GM18951 (cell line): Measurements from ENCODE around the gene LRCOL1.

Source experiments
- POLR2A ChIP-seq: IDR thresholded peaks from 4 replicates; pipeline ENCODE4 v1.6.1; 2011; ENCODE audit warnings: mild to moderate bottlenecking; ENCODE audit not compliant: insufficient read length, insufficient read depth; ENCODE audit errors: extremely low read depth
- in situ Hi-C: fragments of 300-500 bp; cut with MboI; formaldehyde crosslinking; loops from one replicate; pipeline ENCODE4 v1.12.0; 2022; ENCODE audit warnings: low sequenced_read_pairs, mixed read lengths, inconsistent platforms; ENCODE audit not compliant: unreplicated experiment

Gene LRCOL1

DNA sequence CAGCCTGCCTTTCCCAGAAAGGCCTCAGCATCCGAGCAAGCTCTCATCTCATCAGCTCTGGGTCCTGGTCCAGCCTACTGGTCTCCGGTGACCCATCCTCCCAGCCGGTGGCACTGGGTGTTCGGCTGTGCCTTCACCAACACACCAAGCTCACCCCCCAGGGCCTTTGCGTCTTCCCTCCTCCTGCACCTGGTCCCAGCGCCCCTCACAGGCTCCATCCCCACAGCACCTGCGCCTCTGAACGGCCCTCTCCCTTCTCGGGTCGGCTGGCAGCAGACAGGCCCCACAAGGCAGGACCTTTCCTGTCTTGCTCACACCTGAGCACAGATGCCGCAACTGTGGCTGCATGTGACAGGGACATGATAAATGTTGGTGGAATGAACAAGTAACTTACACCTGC, 21.3 kb upstream of the LRCOL1 start:
- in situ Hi-C loops, result no loop called here
- no peak for TF ChIP-seq POLR2A

DNA sequence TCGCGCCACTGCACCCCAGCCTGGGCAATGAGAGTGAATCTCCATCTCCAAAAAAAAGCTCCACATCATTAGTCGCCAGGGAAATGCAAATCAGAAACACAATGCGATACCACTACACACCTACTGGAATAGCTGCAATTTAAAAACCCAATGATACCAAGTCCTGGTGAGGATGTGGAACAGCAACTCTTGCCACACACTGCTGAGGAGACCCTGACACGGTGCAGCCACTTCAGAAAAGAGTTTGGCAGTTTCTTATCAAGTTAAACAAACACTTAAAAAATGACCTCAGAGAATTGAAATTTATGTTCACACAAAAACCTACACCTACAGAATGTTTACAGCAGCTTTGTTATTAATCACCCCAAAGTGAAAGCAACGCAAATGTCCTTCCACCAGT, 20.3 kb upstream of the LRCOL1 start:
- TF ChIP-seq POLR2A, result no peak
- in situ Hi-C loops, result no loop called here

DNA sequence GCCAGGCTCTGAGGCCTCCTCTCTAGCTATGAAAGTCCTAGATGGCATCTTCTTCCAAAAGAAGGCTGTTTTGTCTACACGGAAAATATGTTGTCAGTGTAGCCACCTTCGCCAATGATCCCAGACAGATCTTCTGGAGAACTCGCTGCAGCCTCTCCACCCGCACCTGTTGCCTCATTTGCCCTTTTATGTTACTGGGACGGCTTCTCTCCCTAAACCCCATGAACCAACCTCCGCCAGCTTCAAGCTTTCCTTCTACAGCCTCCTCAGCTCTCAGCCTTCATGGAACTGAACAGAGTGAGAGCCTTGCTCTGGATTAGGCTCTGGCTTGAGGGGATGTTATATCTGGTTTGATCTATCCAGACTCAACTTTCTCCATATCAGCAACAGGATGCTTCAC, 18.9 kb upstream of the LRCOL1 start:
- in situ Hi-C loops, result no loop called here
- no peak for TF ChIP-seq POLR2A

DNA sequence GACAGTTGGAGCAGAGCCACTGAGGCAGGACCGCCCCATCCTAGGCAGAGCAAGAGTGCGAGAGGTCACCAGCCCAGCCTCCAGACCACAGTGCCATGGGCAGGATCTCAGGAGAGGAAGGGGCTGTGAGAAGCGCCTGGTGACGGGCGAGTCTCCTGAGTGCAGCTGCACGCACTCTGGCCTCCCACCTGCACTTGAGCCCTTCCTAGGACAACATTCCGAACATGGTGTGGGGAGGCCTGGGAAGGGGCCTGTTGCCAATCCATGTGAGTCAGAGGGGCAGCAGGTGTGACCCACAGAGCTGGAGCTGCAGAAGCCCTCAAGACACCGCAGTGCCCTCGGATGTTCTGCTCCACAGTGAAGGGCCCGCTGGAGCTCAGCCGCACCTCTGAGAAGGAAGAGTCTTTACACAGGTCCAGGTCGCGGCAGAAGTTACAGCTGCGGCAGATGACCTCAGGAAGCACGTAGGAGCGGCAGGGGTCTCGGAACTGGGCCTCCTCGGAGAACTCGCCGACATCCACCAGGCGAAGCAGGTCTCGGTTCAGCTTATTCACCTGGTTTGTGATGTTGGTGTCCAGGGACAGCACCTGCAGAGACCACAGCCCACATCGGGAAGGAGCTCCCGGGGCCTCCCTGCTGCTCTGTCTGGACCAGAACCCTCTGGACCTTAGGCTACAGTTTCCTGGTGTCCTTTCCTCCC, 15.5 kb upstream of the LRCOL1 start:
- TF ChIP-seq POLR2A, result no peak
- in situ Hi-C loops, result no loop called here

DNA sequence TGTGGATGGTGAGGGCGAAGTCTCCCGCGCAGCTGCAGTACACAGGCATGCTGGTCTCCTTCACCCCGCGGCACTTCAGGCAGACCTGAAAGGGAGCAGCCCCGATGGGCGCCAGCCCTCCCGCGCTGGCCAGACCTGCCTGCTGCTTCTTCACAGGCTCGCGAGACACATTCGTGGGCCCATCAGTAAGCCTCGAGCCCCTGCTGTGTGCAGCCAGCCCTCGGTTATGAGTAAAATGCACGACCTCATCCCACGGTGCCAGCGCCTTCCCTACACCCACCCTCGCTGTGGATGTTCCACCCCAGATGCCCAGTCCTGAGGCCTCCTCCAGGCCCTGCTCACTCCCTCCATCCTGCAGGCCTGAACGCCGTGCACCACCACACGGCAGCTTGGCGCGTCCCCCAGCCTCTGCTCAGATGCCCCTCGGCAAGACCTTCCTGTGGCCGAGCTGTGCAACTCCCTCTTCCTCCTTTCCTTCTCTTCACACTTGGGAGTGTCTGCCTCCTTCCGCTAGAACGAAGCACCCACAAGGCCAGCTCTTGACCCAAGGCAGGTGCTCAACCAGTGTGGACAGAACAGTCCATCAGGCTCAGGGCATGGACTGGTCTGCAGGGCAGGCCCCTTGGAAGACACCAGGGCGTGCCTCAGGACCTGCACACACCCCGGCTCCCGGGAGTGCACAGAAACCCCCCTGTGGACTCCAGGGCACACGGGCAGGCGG, 14.7 kb upstream of the LRCOL1 start:
- in situ Hi-C loops, result no loop called here

DNA sequence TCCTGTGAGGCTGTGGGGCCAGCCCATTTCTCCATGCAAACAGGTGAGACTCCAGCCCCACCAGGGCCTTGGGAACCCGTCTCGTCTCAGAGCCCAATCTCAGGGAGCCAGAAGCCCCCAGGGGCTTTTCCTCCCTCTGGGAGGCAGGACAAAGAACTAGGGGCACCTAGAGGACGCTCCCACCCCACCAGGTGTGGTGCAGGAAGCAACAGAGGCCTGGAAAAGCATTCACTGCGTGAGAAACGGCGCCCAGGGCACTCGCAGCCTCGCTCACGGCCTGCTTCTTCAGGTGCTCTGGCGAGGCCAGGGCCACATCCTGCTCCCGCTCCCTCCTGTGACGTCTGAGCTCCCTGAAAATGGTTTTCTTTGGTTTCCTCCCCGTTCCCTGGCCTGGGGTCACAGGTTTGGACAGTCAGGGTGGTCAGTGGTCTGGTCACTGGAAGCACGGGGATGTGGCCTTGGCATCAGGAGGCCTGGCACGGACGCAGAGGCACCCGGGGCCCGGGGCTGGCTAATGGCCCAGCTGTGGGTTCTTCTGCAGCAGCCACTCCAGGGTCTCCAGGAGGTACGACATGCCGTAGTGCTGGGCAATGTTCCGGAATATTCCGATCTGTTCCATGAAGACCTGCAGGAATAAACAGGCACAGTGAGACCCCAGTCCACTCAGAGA, 13.9 kb upstream of the LRCOL1 start:
- in situ Hi-C loops, result no loop called here
- no peak for TF ChIP-seq POLR2A

More for the DNA sequence above, 14.7 kb upstream of the LRCOL1 start:
- no peak for TF ChIP-seq POLR2A

DNA sequence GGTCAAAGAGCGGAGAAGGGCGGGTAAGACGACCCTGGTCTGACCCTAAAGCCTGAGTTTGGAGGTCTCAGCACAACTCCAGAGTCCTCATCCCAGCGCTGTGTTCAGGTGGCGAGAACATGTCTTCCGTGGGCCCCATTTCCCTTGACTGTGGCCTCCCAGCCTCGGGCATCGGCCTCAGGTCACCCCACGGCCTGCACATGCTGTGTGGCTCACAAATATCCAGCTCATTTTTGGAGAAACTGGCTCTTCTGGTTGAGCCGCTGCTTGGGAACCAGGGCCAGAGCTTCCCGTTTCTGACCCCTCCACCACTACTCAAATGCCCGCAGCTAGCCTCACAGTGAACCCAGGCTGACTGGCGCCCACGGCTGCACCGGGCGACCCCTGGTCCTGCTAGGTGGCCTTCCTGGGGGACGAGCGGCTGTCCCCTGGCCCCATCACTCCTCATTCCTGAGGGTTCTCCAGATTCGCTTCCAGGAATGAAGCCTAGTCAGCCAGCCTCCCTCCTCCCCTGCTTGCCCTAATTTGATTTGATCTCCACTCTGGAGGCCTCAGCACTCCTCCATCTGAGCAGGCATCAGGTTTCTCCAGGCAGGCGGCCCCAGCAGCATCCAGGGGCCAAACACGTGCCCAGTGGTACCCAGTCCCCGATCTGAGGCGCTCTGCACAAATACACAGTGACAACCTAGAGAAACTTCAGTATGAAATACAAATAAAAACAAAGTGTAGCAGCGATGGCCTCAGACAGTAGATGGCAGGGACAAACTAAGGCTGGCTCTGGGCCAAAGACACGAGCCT, 12.9 kb upstream of the LRCOL1 start:
- no peak for TF ChIP-seq POLR2A
- in situ Hi-C loops, result no loop called here

DNA sequence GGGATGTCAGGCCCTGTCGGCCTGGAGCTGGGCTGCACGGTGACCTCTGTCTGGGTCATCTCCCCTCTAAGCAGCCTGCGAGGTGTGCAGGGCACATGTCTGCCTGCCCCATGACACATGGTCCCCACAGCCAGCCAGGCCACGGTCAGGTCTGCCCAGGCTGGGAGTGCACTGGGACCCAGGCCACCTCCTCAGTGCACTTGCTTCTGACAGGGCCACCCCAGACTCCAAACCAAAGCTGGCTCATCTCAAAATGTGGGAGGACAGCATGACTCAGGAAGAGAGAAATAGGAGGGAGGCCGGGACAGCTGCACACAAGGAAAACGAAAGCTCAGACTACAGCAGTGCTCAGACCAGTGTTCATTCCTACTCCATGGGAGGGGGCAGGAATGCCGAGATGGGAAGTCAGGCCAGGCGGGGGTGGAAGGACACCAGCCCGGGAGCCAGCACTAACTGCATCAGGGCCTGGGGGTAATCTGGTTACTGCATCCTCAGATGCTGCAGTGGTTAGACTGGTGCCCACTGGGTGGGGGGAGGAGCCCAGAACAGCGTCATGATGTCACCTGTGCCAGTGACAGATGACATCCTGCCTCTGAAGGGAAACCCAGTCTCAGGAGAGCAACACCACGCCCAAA, 12.2 kb upstream of the LRCOL1 start:
- TF ChIP-seq POLR2A, result no peak
- in situ Hi-C loops, result no loop called here

DNA sequence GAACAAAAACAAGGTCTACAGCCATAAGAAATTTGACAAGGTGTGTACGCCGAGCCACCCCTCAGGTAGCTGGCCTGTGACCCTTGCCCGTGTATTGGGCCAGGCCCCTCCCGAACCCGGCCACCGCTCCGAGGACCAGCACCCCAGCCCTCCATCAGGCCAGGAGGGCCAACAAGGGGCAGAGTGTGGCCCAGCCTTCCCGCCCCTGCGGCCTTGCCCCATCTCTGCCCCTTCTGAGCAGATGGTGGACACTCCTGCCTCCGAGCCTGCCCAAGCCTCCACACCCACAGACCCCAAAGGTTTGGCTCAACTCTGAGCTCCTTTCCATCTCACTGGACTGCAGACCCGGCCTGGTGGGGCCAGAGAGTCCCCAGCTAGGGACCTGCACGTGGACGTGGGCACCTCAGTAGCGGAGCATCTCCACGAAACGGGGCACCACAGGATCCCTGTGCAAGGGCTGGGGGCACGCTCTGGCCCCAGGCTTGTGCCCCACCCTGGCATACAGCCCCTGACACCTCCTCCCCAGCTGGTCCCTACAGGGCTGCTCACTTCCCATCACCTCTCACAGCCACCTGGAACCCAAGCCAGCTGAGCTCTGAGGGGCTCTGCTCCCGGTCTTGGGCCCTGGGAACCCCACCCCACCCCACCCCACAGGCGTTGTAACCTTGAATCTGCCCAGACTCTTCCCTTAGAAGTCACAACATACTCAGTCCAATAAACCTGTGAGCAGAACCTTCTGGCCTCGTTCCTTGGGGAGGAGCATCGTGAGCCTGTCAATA, 11.5 kb upstream of the LRCOL1 start:
- in situ Hi-C loops, result no loop called here
- TF ChIP-seq POLR2A, result no peak

DNA sequence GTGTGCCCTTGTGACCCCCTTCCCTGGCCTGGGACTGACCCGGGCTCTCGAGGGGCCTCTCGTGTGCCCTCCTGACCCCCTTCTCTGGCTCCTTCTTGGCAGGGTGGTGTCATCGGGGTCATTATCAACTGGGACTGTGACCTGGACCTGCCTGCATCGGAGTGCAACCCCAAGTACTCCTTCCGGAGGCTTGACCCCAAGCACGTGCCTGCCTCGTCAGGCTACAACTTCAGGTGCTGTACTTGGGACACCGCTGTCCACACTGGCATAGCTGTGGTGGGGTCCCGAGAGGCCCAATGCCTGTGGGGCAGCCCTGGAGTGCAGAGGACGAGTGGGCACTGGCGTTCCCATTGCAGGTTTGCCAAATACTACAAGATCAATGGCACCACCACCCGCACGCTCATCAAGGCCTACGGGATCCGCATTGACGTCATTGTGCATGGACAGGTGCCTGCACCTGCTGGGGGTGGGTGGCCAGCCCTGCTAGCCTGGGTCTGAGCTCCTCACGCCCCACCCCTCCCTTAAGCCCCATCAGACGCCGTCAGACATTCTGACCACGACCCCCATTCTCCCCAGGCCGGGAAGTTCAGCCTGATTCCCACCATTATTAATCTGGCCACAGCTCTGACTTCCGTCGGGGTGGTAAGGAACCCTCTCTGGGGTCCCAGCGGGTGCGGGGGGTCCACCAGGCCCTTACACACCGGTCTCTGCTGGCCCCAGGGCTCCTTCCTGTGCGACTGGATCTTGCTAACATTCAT, 10.7 kb upstream of the LRCOL1 start:
- no peak for TF ChIP-seq POLR2A
- in situ Hi-C loops, result no loop called here

DNA sequence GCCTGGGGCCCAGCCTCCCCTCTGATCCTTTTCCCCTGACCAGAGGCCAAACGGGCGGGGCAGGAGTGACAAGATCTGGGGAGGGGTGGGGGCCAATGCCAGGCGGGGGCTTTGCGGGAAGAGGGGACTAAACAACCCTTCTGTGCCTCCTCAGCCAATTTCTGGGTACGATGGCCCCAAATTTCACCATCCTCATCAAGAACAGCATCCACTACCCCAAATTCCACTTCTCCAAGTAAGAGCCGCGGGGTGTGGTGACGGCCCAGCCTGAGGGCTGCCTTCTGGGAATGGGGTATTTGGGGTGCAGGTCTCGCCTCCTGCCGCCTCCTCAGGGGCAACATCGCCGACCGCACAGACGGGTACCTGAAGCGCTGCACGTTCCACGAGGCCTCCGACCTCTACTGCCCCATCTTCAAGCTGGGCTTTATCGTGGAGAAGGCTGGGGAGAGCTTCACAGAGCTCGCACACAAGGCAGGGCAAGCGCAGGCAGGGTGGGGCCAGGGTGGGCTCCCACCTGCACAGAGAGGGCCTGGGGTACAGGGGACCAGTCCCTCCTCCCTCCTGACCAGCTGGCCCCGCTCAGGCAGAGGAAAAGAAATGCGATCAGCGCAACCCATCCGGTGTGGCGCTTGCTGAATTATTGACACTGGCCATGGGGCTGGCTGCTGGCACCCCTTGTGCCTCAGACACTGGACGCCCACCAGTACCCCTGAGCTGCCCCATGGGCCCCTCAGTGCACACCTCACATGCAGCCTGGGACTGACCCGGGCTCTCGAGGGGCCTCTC, 9.9 kb upstream of the LRCOL1 start:
- in situ Hi-C loops, result no loop called here
- no peak for TF ChIP-seq POLR2A
